NCI-H2227 (cell line): ENCODE results near the gene M1AP.

ENCODE experiments used
- DNase-seq: peaks from one replicate; lab custom pipeline; 2025; ENCODE audit not compliant: unreplicated experiment; lab: John Stamatoyannopoulos, UW

Gene M1AP

GRCh38 chr2:74526649-74527230 is 121.4 kb downstream of the M1AP start:
- DNase-seq, result no peak

- peak; percentile 58 for DNase-seq
Measured at GRCh38 chr2:74525717-74526648, 122.1 kb downstream of the M1AP start, which contains the start of gene DQX1. TSS of gene DQX1 (minus strand) at chr2:74526231. CDS start at chr2:74525729, 502 bp downstream.

- DNase-seq, result no peak
Measured at GRCh38 chr2:74524955-74525716, 123.0 kb downstream of the M1AP start.

GRCh38 chr2:74524005-74524404 is 124.1 kb downstream of the M1AP start:
- no peak for DNase-seq

GRCh38 chr2:74522516-74522915 is 125.6 kb downstream of the M1AP start:
- DNase-seq, result no peak

GRCh38 chr2:74516650-74517049 is 131.5 kb downstream of the M1AP start:
- no peak for DNase-seq

- DNase-seq, result no peak
Measured at GRCh38 chr2:74515981-74516633, 132.0 kb downstream of the M1AP start.

GRCh38 chr2:74515271-74515980 is 132.7 kb downstream of the M1AP start:
- no peak for DNase-seq

GRCh38 chr2:74514368-74515270 is 133.5 kb downstream of the M1AP start, which contains the start of gene TLX2:
TSS of gene TLX2 (plus strand) at chr2:74514450. CDS start at chr2:74514807, 357 bp downstream.
- DNase-seq, result no peak

- peak; percentile 78 for DNase-seq
Measured at GRCh38 chr2:74513605-74514367, 134.3 kb downstream of the M1AP start.

GRCh38 chr2:74512744-74513604 is 135.2 kb downstream of the M1AP start:
- DNase-seq, result peak; percentile 63

GRCh38 chr2:74511104-74511989 is 136.8 kb downstream of the M1AP start:
- no peak for DNase-seq

GRCh38 chr2:74510272-74510671 is 137.9 kb downstream of the M1AP start:
- DNase-seq, result no peak

- DNase-seq, result peak; percentile 81
Measured at GRCh38 chr2:74507926-74508520, 140.1 kb downstream of the M1AP start.
